Fibroblast of the aortic adventitia (primary cell): Measurements from ENCODE around the gene ADAMTSL1. TPM values are rescaled to one million over a fixed set of nuclear protein-coding genes. Genes with fewer than 3 reads are reported as not detected.

ENCODE experiments used
- DNase-seq: peaks from one replicate; pipeline ENCODE4 v3.0.0-alpha.2; 2010; ENCODE audit warnings: low read depth
- H3K4me3 ChIP-seq: 2 replicates; pipeline ENCODE4 v1.5.1; 2011; ENCODE audit warnings: low read depth, mild to moderate bottlenecking, control low read depth, low read length, moderate library complexity
- total RNA-seq: library from RNA; depleted of rRNA; stranded (reverse); fragments of >200 nt; gene quantifications from 2 replicates; pipeline ENCODE4 v1.2.3, GENCODE V29; 2012; ENCODE audit warnings: low replicate concordance
- TF ChIP-seq, protein P1 (sequence below): IDR thresholded peaks from 2 replicates; pipeline ENCODE4 v1.5.1; 2011; ENCODE audit warnings: mild to moderate bottlenecking, low read length, control low read depth, inconsistent platforms; ENCODE audit not compliant: insufficient read depth

Gene ADAMTSL1
- total RNA-seq, 1 donor: 179 TPM

DNA sequence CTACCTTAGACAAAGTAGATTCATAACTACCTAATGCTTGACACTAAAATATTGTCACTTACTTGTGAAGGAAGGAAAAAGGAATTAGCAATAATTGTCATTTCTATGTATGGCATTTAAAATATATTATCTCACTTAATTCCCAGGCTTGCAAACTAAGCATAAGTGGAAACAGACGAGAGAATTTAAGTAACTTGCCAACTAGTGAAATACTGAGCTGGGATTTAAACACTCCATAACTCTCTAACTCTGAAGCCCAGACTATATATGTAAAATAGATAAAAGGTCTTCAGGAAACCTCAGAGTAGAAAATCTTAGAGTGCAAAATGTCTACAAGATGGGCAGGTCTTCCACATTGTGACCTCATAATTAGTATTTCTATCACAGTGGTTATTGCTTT, 301.3 kb downstream of the ADAMTSL1 start:
- TF ChIP-seq, protein P1, sequence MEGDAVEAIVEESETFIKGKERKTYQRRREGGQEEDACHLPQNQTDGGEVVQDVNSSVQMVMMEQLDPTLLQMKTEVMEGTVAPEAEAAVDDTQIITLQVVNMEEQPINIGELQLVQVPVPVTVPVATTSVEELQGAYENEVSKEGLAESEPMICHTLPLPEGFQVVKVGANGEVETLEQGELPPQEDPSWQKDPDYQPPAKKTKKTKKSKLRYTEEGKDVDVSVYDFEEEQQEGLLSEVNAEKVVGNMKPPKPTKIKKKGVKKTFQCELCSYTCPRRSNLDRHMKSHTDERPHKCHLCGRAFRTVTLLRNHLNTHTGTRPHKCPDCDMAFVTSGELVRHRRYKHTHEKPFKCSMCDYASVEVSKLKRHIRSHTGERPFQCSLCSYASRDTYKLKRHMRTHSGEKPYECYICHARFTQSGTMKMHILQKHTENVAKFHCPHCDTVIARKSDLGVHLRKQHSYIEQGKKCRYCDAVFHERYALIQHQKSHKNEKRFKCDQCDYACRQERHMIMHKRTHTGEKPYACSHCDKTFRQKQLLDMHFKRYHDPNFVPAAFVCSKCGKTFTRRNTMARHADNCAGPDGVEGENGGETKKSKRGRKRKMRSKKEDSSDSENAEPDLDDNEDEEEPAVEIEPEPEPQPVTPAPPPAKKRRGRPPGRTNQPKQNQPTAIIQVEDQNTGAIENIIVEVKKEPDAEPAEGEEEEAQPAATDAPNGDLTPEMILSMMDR: no peak
- DNase-seq: no peak
- H3K4me3 ChIP-seq: no peak overlapping the region

- H3K4me3 ChIP-seq: no peak overlapping the region
- no peak for DNase-seq
- TF ChIP-seq, protein P1: no peak
Measured at GRCh38 chr9:18775930-18776329, 302.0 kb downstream of the ADAMTSL1 start.

GRCh38 chr9:18776836-18777820, 303.2 kb downstream of the ADAMTSL1 start:
- no peak overlapping the region for H3K4me3 ChIP-seq
- DNase-seq: no peak
- TF ChIP-seq, protein P1: no peak

- no peak overlapping the region for H3K4me3 ChIP-seq
- TF ChIP-seq, protein P1: no peak
- DNase-seq: no peak
Measured at GRCh38 chr9:18778147-18778546, 304.2 kb downstream of the ADAMTSL1 start.

DNA sequence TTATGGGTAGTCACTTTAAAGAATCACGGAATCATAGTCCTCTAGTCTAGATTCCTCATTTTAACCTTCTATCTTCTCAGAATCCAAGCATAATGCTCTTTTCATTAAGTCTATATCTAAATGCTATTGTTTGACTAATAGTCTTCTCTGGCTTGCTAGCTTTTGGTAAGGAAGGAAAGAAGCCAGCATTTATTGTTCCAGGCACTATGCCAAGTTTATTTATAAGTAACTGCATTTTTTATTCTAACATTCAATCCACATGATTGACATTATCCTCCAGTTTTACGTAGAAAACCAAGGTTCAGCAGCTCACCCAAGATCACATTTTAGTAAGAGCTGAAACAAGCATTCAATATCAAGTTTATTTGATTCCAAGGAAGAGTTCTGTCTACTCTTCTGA, 304.9 kb downstream of the ADAMTSL1 start:
- H3K4me3 ChIP-seq: no peak overlapping the region
- TF ChIP-seq, protein P1: no peak
- DNase-seq: no peak

DNA sequence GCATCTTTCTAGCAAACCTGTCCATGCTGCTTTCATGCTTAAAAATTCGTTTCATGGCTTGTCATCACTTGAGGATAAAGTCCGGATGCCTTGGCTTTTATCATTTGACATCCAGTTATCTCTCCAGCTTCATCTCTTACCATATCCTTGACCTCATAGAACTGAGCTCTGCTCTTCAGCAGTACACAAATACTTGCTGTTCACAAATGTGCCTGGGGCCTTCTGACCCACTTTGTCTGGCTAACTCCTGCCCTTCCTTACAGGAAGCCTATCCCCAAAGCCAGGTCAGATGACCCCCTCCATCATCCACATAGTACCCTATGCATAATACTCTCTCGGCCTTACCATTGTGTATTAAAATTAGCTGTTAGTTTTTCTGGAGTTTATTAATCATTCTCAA, 310.0 kb downstream of the ADAMTSL1 start:
- no peak overlapping the region for H3K4me3 ChIP-seq
- TF ChIP-seq, protein P1: no peak
- DNase-seq: no peak
